Measurements from ENCODE around the gene SYTL3. TPM values are rescaled to one million over a fixed set of nuclear protein-coding genes. Genes with fewer than 3 reads are reported as not detected.
"Not testable (repeated sequence)": the region's sequence is repeated elsewhere in the genome, so short reads cannot be mapped to it uniquely, and the experiment has no call there.

Gene SYTL3
- total RNA-seq, 1 donor from 2014 or later: 7.1 TPM

DNA sequence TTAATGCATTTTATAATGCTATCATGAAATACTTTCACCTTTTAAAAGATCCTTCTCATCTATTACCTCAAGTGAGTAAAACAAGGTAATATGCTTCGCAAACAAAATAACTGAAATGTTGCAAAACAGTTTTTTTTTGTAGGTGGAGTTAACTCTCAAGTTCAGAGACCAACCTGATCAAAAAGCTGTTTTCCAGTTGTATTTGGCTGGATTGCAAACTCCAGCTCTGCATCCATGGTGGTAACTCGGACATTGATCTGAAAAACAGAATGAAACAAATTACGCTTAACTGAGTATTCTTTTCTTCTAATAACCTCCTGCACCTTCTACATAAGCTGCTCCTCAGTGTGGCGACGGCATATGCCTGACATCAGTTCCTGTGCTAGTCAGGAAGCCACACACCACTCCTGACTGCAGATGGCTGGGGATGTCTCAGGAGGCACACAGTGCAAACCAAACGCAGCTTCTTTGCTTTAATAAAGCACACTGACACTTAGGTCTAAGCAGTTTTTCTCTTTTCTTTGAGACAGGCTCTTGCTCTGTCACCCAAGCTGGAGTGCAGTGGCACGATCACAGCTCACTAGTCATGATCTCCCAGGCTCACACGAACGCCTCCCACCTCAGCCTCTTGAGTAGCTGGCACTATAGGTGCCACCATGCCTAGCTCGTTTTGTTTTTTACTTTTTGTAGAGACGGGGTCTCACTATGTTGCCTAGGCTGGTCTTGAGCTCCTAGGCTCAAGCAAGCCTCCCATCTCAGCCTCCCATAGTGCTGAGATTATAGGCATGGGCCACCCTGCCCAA is 139.5 kb downstream of the SYTL3 start:
- no peak for DNase-seq (ENCODE audit: low read depth)

DNA sequence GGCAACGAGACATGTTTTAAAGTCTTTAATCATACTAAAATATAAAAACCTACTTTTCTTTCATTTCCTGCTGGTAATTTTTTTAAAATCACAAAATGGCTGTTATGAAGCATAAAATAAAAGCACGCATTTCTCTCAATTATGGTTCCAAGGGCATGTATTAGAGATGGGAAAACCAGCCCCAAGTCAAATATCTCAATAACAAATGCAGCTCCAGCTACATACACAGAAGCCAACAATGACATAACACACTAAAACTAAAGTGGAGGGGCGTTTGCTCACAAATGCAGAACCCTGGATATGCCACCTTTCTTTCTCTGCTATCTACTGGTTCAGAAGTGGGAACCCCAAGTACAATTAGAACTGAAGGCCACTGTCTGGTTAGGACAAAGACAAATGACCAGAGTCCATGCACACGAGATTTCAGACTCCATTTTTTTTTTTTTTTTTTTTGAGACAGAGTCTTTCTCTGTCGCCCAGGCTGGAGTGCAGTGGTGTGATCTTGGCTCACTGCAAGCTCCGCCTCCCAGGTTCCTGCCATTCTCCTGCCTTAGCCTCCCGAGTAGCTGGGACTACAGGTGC is 141.5 kb downstream of the SYTL3 start:
- DNase-seq (ENCODE audit: low read depth): no peak

- DNase-seq (ENCODE audit: low read depth): not testable (repeated sequence)
Measured at GRCh38 chr6:158792505-158792904, 142.7 kb downstream of the SYTL3 start.

DNA sequence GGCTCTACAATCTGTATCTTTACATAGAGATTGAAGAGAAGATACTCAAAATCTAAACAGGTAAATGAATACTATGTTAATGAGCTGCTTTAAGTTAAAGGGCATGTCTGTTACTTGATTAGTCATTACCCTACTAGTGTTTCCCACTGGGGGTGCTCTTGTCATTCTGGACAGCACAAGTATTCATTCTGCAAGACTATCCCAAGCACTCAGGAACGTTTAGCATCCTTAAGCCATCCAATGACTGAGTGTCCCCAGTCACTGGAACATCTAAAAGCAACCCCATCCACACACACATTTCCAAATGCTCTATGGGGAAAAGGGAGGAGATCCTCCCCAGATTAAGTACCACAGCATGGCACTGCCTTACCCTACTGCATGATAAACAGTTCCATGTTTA is 143.6 kb downstream of the SYTL3 start:
- DNase-seq (ENCODE audit: low read depth): peak; percentile 56

DNA sequence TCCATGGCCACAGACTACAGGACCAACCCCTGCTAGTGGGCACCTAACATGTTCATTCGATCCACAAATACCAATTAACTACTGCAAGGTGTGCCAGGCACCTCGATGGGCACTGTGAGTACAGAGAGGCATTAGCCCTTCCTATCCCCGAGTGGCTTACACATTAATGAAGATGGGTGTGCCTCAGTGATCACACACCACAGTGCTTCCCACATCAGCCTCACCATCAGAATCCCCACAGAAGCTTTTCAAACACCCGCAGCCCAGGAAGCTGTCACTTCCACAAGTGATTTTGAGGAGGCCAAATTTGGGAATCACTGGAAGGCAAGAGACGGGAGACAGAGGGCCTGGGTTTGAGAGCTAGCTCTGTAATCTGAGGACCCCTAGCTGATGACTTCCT is 145.7 kb downstream of the SYTL3 start:
- DNase-seq (ENCODE audit: low read depth): no peak

DNA sequence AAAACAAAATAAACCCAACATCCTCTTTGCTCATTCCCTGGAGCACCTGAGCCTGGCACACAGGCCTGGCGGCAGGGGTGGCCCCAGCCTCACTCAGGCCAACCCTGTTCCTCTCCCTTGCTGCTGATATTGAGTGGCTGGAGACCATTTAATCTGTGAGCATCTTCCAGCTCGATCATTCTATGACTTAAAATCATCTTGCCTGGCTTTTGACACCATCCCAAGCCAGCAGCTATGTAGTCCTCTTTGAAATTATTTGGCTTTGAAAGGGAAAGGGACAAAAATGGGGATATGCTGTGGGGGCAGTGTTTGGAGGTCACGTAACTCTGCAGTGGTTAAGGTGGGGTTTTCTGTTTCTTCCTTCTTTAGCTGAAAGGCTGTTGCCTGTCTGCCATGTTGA is 146.5 kb downstream of the SYTL3 start:
- DNase-seq (ENCODE audit: low read depth): no peak

GRCh38 chr6:158797331-158798310 is 147.8 kb downstream of the SYTL3 start:
- peak; percentile 47 for DNase-seq (ENCODE audit: low read depth)

- no peak for DNase-seq (ENCODE audit: low read depth)
Measured at GRCh38 chr6:158798311-158798710, 148.5 kb downstream of the SYTL3 start.

DNA sequence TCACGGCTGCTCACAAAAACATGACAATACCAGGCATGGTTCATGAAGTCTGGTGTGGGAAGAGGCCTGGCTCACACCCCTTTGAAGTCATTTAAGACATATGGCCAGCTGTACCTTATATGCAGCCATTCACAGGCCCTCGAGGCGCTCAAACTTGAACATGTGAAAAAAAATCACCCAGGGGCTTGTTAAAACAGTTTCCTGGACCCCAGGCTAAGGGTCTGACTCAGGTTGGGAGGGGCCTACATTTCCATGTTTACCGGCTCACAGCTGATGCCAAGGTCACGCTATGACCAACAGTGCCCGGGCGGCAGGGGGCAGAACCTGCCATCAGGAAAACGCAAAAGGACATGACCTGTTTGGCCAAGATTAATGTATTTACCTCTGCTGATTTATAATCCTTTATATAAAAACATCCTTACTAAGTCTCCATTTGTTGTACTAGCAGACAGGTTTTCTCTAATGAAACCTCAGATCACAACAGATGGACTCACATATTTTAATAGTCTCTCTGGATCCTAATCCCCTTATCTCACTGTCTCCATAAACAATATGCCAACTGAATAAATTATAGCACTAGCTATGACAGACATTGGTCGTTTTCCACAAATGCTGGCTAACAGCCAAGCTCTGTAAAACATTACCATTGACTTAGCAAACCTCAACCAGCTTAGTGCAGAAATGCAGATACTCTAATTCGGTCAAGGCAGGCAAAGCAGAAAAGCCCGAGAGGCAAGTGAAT is 149.4 kb downstream of the SYTL3 start:
- peak; percentile 65 for DNase-seq (ENCODE audit: low read depth)

DNA sequence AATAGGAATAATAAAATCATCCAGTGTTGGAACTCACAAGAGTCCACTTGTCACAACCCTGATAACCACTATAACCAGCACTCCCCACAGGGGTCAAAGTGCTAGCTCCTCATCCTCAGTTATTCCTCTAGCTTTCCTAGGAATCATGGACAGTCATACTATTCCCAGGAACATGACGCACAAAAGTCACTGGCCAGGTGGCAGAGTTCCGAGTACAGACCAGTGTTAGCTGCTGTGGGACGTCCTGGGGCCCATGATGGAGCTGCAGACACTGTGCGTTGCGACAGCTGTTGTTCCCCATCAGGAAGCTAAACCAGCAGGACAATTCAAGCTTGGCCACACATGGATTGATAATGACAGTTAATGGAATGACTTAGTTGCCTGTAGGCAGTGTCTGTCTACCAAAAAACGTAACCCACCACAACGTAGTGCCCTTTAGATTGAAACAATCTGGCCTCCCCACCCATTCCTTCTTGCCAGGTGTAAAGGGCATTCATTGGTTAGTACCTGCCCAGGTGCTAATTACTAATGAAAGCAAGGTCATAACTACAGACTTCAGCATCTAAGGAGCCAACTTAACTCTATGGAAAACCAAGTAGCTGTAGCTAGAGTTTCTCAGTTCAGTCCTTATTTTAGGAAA is 151.9 kb downstream of the SYTL3 start:
- peak; percentile 95 for DNase-seq (ENCODE audit: low read depth)

- DNase-seq (ENCODE audit: low read depth): peak; percentile 21
Measured at GRCh38 chr6:158803733-158804143, 153.9 kb downstream of the SYTL3 start.

GRCh38 chr6:158804207-158804606 is 154.4 kb downstream of the SYTL3 start:
- no peak for DNase-seq (ENCODE audit: low read depth)

GRCh38 chr6:158805698-158806377 is 156.0 kb downstream of the SYTL3 start:
- DNase-seq (ENCODE audit: low read depth): no peak

GRCh38 chr6:158807515-158808441 is 157.9 kb downstream of the SYTL3 start:
- no peak for DNase-seq (ENCODE audit: low read depth)

DNA sequence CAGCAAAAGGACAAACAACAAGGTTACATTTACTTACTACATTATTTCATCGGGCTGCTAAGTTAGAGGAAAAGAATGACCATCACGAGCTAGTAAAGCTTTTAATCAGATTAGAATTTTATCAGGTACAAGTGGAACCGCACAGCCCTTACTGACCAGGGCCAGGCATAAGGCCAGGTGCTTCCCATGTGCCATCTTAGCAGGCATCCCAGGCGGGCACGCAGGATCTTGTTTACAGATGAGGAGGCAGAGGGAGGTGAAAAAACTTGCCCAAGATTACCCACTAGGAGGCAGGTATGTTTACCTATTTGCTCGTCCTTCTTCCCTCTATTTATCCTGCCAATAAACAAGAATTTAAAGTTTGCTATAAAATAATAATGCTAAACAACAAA is 158.6 kb downstream of the SYTL3 start:
- DNase-seq (ENCODE audit: low read depth): no peak

DNA sequence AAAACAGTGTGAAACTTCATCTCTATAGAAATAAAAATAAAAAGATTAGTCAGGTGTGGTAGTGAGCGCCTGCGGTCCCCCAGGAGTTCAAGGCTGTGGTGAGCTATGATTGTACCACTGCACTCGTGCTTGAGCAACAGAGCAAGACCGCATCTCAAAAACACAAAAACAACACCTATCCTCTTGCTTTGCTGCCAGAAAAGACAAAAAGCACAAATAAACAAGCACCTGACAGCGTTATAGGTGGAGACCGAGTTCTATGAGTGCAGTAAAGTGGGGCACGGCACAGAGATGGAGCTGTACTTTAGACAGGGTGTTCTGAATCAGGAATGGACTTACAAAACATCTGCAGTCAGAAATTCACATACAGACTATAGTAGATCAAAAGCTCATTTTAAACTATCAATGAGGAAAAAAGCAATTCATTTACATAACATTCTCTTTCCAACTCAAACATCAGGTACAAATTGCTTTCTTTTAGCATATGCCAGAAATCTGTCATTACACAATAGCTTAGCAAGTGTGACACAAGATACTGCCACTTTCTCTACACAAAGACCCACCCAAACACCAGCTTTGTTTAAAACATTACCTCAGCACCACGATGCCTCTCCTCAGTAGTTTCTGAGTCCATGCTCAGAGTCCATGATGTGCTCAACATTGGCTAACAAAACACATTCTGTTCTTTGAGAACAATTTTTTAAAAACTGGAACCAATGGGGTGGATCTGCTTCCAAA is 159.3 kb downstream of the SYTL3 start:
- peak; percentile 15 for DNase-seq (ENCODE audit: low read depth)

- DNase-seq (ENCODE audit: low read depth): no peak
Measured at GRCh38 chr6:158810155-158811095, 160.6 kb downstream of the SYTL3 start.
